ENCODE measurements around the gene DBH. TPM values are rescaled to one million over a fixed set of nuclear protein-coding genes. Genes with fewer than 3 reads are reported as not detected.

Gene DBH
- total RNA-seq, 2 donors from 2014 or later, result not detected

- H3K27me3 Mint-ChIP-seq (ENCODE audit: low read depth), result no peaks in the 10 kb centered on the region
- ATAC-seq (replicated peaks in 1 of 2) (no peak), DNase-seq (no peak)
- H3K4me3 Mint-ChIP-seq, result no peak overlapping the region
- no peaks in the 10 kb centered on the region for H3K4me1 Mint-ChIP-seq (ENCODE audit: low read depth)
- no peaks in the 10 kb centered on the region for H3K36me3 Mint-ChIP-seq (ENCODE audit: insufficient read depth in 2 of 2)
- H3K27ac Mint-ChIP-seq, result no peak overlapping the region
- H3K9me3 Mint-ChIP-seq, result no peaks in the 10 kb centered on the region
These were observed 9.0 kb downstream of the DBH start for GRCh38 chr9:133645021-133645765.

GRCh38 chr9:133647148-133647547, 11.0 kb downstream of the DBH start:
- no peak overlapping the region for H3K4me3 Mint-ChIP-seq
- no peaks in the 10 kb centered on the region for H3K9me3 Mint-ChIP-seq
- DNase-seq (no peak), ATAC-seq (replicated peaks in 1 of 2) (no peak)
- no peaks in the 10 kb centered on the region for H3K27me3 Mint-ChIP-seq (ENCODE audit: low read depth)
- H3K27ac Mint-ChIP-seq, result no peak overlapping the region
- H3K36me3 Mint-ChIP-seq (ENCODE audit: insufficient read depth in 2 of 2), result no peaks in the 10 kb centered on the region
- H3K4me1 Mint-ChIP-seq (ENCODE audit: low read depth), result no peaks in the 10 kb centered on the region

- H3K27me3 Mint-ChIP-seq (ENCODE audit: low read depth), result no peaks in the 10 kb centered on the region
- no peak for ATAC-seq (replicated peaks in 1 of 2)
- H3K27ac Mint-ChIP-seq, result no peak overlapping the region
- H3K36me3 Mint-ChIP-seq (ENCODE audit: insufficient read depth in 2 of 2), result no peaks in the 10 kb centered on the region
- H3K4me3 Mint-ChIP-seq, result no peak overlapping the region
- no peak for DNase-seq
- H3K9me3 Mint-ChIP-seq, result no peaks in the 10 kb centered on the region
- H3K4me1 Mint-ChIP-seq (ENCODE audit: low read depth), result no peaks in the 10 kb centered on the region
These were observed 11.8 kb downstream of the DBH start for GRCh38 chr9:133647765-133648469.

- no peak for ATAC-seq (replicated peaks in 1 of 2)
- Mint-ChIP-seq H3K9me3 (no peaks in the 10 kb centered on the region), H3K27me3 (ENCODE audit: low read depth) (no peaks in the 10 kb centered on the region)
These were observed 13.0 kb downstream of the DBH start for GRCh38 chr9:133649194-133649593.

GRCh38 chr9:133650026-133650425, 13.9 kb downstream of the DBH start:
- Mint-ChIP-seq H3K9me3 (no peaks in the 10 kb centered on the region), H3K27ac (no peak overlapping the region)

More at GRCh38 chr9:133649194-133649593, 13.0 kb downstream of the DBH start:
- Mint-ChIP-seq H3K27ac (no peak overlapping the region), H3K36me3 (ENCODE audit: insufficient read depth in 2 of 2) (no peaks in the 10 kb centered on the region), H3K4me1 (ENCODE audit: low read depth) (no peaks in the 10 kb centered on the region), H3K4me3 (no peak overlapping the region)
- DNase-seq, result no peak

GRCh38 chr9:133653638-133654037, 17.5 kb downstream of the DBH start:
- no peaks in the 10 kb centered on the region for H3K36me3 Mint-ChIP-seq (ENCODE audit: insufficient read depth in 2 of 2)
- no peak overlapping the region for H3K4me3 Mint-ChIP-seq
- H3K27me3 Mint-ChIP-seq (ENCODE audit: low read depth), result peaks cover 29% of the 10 kb centered on the region
- no peaks in the 10 kb centered on the region for H3K9me3 Mint-ChIP-seq
- H3K4me1 Mint-ChIP-seq (ENCODE audit: low read depth), result peaks cover 24% of the 10 kb centered on the region
- H3K27ac Mint-ChIP-seq, result no peak overlapping the region
- ATAC-seq (replicated peaks in 1 of 2), result no peak
- no peak for DNase-seq

More at GRCh38 chr9:133650026-133650425, 13.9 kb downstream of the DBH start:
- H3K4me1 Mint-ChIP-seq (ENCODE audit: low read depth), result no peaks in the 10 kb centered on the region
- H3K36me3 Mint-ChIP-seq (ENCODE audit: insufficient read depth in 2 of 2), result no peaks in the 10 kb centered on the region
- H3K4me3 Mint-ChIP-seq, result no peak overlapping the region
- ATAC-seq (replicated peaks in 1 of 2) (no peak), DNase-seq (no peak)
- no peaks in the 10 kb centered on the region for H3K27me3 Mint-ChIP-seq (ENCODE audit: low read depth)

- no peaks in the 10 kb centered on the region for H3K36me3 Mint-ChIP-seq (ENCODE audit: insufficient read depth in 2 of 2)
- no peak overlapping the region for H3K4me3 Mint-ChIP-seq
- no peak for DNase-seq
- no peak overlapping the region for H3K27ac Mint-ChIP-seq
- peaks cover 36% of the 10 kb centered on the region for H3K4me1 Mint-ChIP-seq (ENCODE audit: low read depth)
- H3K27me3 Mint-ChIP-seq (ENCODE audit: low read depth), result peaks cover 38% of the 10 kb centered on the region
- no peaks in the 10 kb centered on the region for H3K9me3 Mint-ChIP-seq
- ATAC-seq (replicated peaks in 1 of 2), result no peak
These were observed 18.8 kb downstream of the DBH start for GRCh38 chr9:133654736-133655657.

- DNase-seq (no peak), ATAC-seq (replicated peaks in 1 of 2) (no peak)
- Mint-ChIP-seq H3K4me3 (no peak overlapping the region), H3K9me3 (no peaks in the 10 kb centered on the region), H3K27me3 (ENCODE audit: low read depth) (peaks cover 41% of the 10 kb centered on the region), H3K4me1 (ENCODE audit: low read depth) (peaks cover 38% of the 10 kb centered on the region), H3K27ac (no peak overlapping the region), H3K36me3 (ENCODE audit: insufficient read depth in 2 of 2) (no peaks in the 10 kb centered on the region)
These were observed 19.5 kb downstream of the DBH start for GRCh38 chr9:133655701-133656100.

- DNase-seq (peak; percentile 29 to 32), ATAC-seq (replicated peaks in 1 of 2) (peak; percentile 53 to 62)
- Mint-ChIP-seq H3K27me3 (ENCODE audit: low read depth) (peaks cover 41% of the 10 kb centered on the region), H3K36me3 (ENCODE audit: insufficient read depth in 2 of 2) (no peaks in the 10 kb centered on the region), H3K9me3 (no peaks in the 10 kb centered on the region), H3K4me3 (no peak overlapping the region), H3K27ac (no peak overlapping the region), H3K4me1 (ENCODE audit: low read depth) (peaks cover 38% of the 10 kb centered on the region)
These were observed 20.3 kb downstream of the DBH start for GRCh38 chr9:133656211-133657119.

GRCh38 chr9:133657120-133657661, 21.0 kb downstream of the DBH start:
- peaks cover 38% of the 10 kb centered on the region for H3K4me1 Mint-ChIP-seq (ENCODE audit: low read depth)
- peaks cover 41% of the 10 kb centered on the region for H3K27me3 Mint-ChIP-seq (ENCODE audit: low read depth)
- H3K36me3 Mint-ChIP-seq (ENCODE audit: insufficient read depth in 2 of 2), result no peaks in the 10 kb centered on the region
- H3K27ac Mint-ChIP-seq, result no peak overlapping the region
- no peak for DNase-seq
- H3K9me3 Mint-ChIP-seq, result no peaks in the 10 kb centered on the region
- ATAC-seq (replicated peaks in 1 of 2), result no peak
- no peak overlapping the region for H3K4me3 Mint-ChIP-seq

- ATAC-seq (replicated peaks in 1 of 2) (peak; percentile 22), DNase-seq (peak in 1 of 2 donors; percentile 10)
- H3K27ac Mint-ChIP-seq, result no peak overlapping the region
- no peaks in the 10 kb centered on the region for H3K36me3 Mint-ChIP-seq (ENCODE audit: insufficient read depth in 2 of 2)
- peak overlapping the region in 1 of 2 donors; percentile 52 for H3K4me3 Mint-ChIP-seq
- H3K9me3 Mint-ChIP-seq, result no peaks in the 10 kb centered on the region
- H3K27me3 Mint-ChIP-seq (ENCODE audit: low read depth), result peaks cover 41% of the 10 kb centered on the region
- peaks cover 38% of the 10 kb centered on the region for H3K4me1 Mint-ChIP-seq (ENCODE audit: low read depth)
These were observed 22.6 kb downstream of the DBH start for GRCh38 chr9:133658442-133659431.

Measured in activated T-cell treated with anti-CD3 and anti-CD28 coated beads, Interleukin-2, amount 50 U/mL, for 72 hours (primary cell).